ENCODE data around the gene DCTN3. TPM values are rescaled to one million over a fixed set of nuclear protein-coding genes. Genes with fewer than 3 reads are reported as not detected.
A peak's percentile ranks its signal among the peaks of the same experiment; 100 is the strongest.

The DCTN3 gene
- total and polyA plus RNA-seq, 2 donors (not counting 1 experiment from before 2014, with no cell fraction given) = 106 to 157 TPM

DNA sequence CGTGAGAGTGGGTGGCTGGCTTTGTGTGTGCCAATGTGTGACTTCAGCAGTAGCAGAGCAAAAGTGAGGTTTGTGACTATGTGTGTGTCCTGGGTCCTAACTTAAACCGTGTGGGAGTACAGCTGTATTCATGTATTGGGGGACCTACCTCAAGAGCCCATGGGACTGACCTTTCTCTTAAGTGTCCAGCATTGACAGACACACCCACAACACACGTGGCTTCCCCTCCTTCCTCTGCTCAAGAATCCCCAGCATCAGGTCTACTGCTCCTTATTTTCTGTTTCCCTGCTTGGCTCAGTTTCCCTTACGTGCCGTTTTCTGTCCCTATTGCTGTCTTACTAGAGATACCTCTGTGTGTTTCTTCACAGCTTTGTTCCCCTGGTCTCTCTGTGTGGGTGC is 32.3 kb upstream of the DCTN3 start:
- peaks cover 32% of the 10 kb centered on the region for H3K4me1 ChIP-seq (ENCODE audit: control insufficient read depth, extremely low read depth, insufficient read depth, low read length)
- H3K9me3 ChIP-seq (ENCODE audit: control insufficient read depth, insufficient read depth, low read depth, low read length) = no peaks in the 10 kb centered on the region
- no peaks in the 10 kb centered on the region for H3K27me3 ChIP-seq (ENCODE audit: control insufficient read depth, insufficient read depth, low read length)
- peak overlapping the region; percentile 18 for H3K27ac ChIP-seq (ENCODE audit: insufficient read depth, low read length)
- H3K4me2 ChIP-seq (ENCODE audit: extremely low read depth, insufficient read depth, low read length) = peak overlapping the region; percentile 92
- no peaks in the 10 kb centered on the region for H4K20me1 ChIP-seq (ENCODE audit: control insufficient read depth, extremely low read depth, insufficient read depth, low read length)
- peaks cover 6% of the 10 kb centered on the region for H3K36me3 ChIP-seq (ENCODE audit: control insufficient read depth, insufficient read depth, low read length)
- peak overlapping the region in 3 of 4 experiments; percentile 33 to 55 (median 45) for H3K4me3 ChIP-seq (replicated peaks in 1 of 4; ENCODE audit: control extremely low read depth in 1 of 4, insufficient read depth in 1 of 4, low read depth in 3 of 4, low read length in 4 of 4)
- H3K9ac ChIP-seq (ENCODE audit: insufficient read depth, low read length) = no peak overlapping the region
- DNase-seq (ENCODE audit: low read depth in 2 of 2) = no peak
- no peak overlapping the region for H2AFZ ChIP-seq (ENCODE audit: low read length)
- no peak for TF ChIP-seq EZH2 (IDR thresholded peaks at IDR 0.05; ENCODE audit: low read length, missing control alignments)
- TF ChIP-seq, protein P1, sequence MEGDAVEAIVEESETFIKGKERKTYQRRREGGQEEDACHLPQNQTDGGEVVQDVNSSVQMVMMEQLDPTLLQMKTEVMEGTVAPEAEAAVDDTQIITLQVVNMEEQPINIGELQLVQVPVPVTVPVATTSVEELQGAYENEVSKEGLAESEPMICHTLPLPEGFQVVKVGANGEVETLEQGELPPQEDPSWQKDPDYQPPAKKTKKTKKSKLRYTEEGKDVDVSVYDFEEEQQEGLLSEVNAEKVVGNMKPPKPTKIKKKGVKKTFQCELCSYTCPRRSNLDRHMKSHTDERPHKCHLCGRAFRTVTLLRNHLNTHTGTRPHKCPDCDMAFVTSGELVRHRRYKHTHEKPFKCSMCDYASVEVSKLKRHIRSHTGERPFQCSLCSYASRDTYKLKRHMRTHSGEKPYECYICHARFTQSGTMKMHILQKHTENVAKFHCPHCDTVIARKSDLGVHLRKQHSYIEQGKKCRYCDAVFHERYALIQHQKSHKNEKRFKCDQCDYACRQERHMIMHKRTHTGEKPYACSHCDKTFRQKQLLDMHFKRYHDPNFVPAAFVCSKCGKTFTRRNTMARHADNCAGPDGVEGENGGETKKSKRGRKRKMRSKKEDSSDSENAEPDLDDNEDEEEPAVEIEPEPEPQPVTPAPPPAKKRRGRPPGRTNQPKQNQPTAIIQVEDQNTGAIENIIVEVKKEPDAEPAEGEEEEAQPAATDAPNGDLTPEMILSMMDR (conservative IDR thresholded peaks at IDR 0.05 in 1 of 2, IDR thresholded peaks at IDR 0.05 in 1 of 2; ENCODE audit: low read depth in 1 of 2, low read length in 2 of 2) = no peak
- peaks cover 5% of the 10 kb centered on the region for H3K79me2 ChIP-seq (ENCODE audit: control insufficient read depth, insufficient read depth, low read length)

DNA sequence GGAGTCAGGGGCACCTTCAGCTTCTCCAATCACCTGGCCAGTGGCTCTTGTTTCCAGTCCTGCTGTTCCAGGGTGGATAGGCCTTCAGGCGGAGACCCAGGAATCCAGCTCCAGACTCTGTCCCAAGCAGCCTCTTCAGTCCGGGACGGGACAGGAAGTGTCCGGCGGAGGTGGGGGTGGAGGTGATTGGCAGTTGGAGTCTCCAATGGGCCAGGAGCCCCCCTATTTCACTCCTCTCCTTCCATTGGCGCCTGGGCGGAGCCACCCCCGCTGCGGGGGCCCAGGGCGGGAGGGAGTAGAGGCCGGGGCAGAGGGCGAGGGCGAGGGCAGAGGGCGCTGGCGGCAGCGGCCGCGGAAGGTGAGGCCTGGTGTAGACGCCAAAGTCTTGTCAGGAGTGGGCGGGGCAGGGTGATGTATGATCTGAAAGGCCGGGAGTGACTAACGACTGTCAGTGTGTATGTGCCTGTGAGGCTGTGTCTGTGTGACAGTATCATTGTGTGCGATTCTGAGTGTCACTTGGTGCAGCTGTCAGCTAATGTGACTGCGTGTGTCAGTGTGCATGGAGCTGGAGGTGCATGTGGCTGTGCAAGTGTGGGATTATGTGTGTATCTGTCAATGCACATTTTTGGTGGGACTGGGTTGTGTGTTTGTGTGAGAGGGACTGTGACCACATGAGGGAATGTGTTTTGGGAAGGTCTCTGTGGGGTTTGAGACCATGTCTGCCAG is 31.7 kb upstream of the DCTN3 start, which contains the start of gene IL11RA:
TSS of gene IL11RA (plus strand) at position 310 of the 726 bp plus-strand sequence. CDS start 3,033 bp downstream, outside the sequence.
- peak within 1 kb of the TSS; percentile 33 for H3K9ac ChIP-seq (ENCODE audit: insufficient read depth, low read length)
- no peaks in the 10 kb centered on the region for H3K9me3 ChIP-seq (ENCODE audit: control insufficient read depth, insufficient read depth, low read depth, low read length)
- H3K79me2 ChIP-seq (ENCODE audit: control insufficient read depth, insufficient read depth, low read length) = peaks cover 9% of the 10 kb centered on the region
- peak within 1 kb of the TSS; percentile 70 for H2AFZ ChIP-seq (ENCODE audit: low read length)
- H4K20me1 ChIP-seq (ENCODE audit: control insufficient read depth, extremely low read depth, insufficient read depth, low read length) = no peaks in the 10 kb centered on the region
- peak within 1 kb of the TSS; percentile 93 for H3K4me2 ChIP-seq (ENCODE audit: extremely low read depth, insufficient read depth, low read length)
- H3K27ac ChIP-seq (ENCODE audit: insufficient read depth, low read length) = peak within 1 kb of the TSS; percentile 18
- H3K4me1 ChIP-seq (ENCODE audit: control insufficient read depth, extremely low read depth, insufficient read depth, low read length) = peaks cover 36% of the 10 kb centered on the region
- peak; percentile 86 to 88 for DNase-seq (ENCODE audit: low read depth in 2 of 2)
- TF ChIP-seq, protein P1 (conservative IDR thresholded peaks at IDR 0.05 in 1 of 2, IDR thresholded peaks at IDR 0.05 in 1 of 2; ENCODE audit: low read depth in 1 of 2, low read length in 2 of 2) = no peak
- TF ChIP-seq EZH2 (IDR thresholded peaks at IDR 0.05; ENCODE audit: low read length, missing control alignments) = no peak
- H3K27me3 ChIP-seq (ENCODE audit: control insufficient read depth, insufficient read depth, low read length) = no peaks in the 10 kb centered on the region
- peak within 1 kb of the TSS; percentile 43 to 55 (median 50) for H3K4me3 ChIP-seq (replicated peaks in 1 of 4; ENCODE audit: control extremely low read depth in 1 of 4, insufficient read depth in 1 of 4, low read depth in 3 of 4, low read length in 4 of 4)
- peaks cover 6% of the 10 kb centered on the region for H3K36me3 ChIP-seq (ENCODE audit: control insufficient read depth, insufficient read depth, low read length)

DNA sequence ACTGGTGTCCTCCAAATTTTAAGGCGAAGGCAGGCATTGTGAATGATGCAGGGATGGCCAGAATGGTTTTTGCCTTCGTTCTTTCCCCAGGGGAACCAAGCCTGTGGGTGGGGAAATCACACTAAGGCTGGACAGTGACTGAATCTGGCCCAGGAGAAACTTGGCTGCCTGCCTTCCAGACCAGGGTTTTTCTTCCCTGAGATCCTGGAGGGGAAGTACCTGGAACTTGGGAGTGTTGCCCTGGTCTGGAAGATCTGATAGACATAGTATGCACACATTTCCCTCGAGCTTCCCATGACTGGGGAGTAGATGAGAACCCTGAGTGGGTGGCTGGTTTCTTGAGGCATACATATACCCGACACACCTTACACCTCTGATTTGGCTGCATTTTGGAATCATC is 31.0 kb upstream of the DCTN3 start:
- Histone ChIP-seq H3K9ac (ENCODE audit: insufficient read depth, low read length) (no peak overlapping the region), H3K9me3 (ENCODE audit: control insufficient read depth, insufficient read depth, low read depth, low read length) (no peaks in the 10 kb centered on the region), H3K79me2 (ENCODE audit: control insufficient read depth, insufficient read depth, low read length) (peaks cover 10% of the 10 kb centered on the region), H3K4me2 (ENCODE audit: extremely low read depth, insufficient read depth, low read length) (peak overlapping the region; percentile 93), H3K27me3 (ENCODE audit: control insufficient read depth, insufficient read depth, low read length) (no peaks in the 10 kb centered on the region), H3K4me1 (ENCODE audit: control insufficient read depth, extremely low read depth, insufficient read depth, low read length) (peaks cover 38% of the 10 kb centered on the region), H3K4me3 (replicated peaks in 1 of 4; ENCODE audit: control extremely low read depth in 1 of 4, insufficient read depth in 1 of 4, low read depth in 3 of 4, low read length in 4 of 4) (peak overlapping the region; percentile 43 to 55 (median 50)), H3K36me3 (ENCODE audit: control insufficient read depth, insufficient read depth, low read length) (peaks cover 6% of the 10 kb centered on the region), H3K27ac (ENCODE audit: insufficient read depth, low read length) (no peak overlapping the region), H2AFZ (ENCODE audit: low read length) (no peak overlapping the region), H4K20me1 (ENCODE audit: control insufficient read depth, extremely low read depth, insufficient read depth, low read length) (no peaks in the 10 kb centered on the region)
- peak; percentile 23 to 47 for DNase-seq (ENCODE audit: low read depth in 2 of 2)
- no peak for TF ChIP-seq EZH2 (IDR thresholded peaks at IDR 0.05; ENCODE audit: low read length, missing control alignments)
- TF ChIP-seq, protein P1 (conservative IDR thresholded peaks at IDR 0.05 in 1 of 2, IDR thresholded peaks at IDR 0.05 in 1 of 2; ENCODE audit: low read depth in 1 of 2, low read length in 2 of 2) = no peak

Measured in fibroblast of lung (primary cell).